GM18508 (cell line): Measurements from ENCODE around the gene TCERG1L.

Experiments
- ATAC-seq: cut with Tn5 transposase; IDR thresholded peaks from one replicate; pipeline ENCODE4 v1.9.1; 2021; ENCODE audit warnings: moderate number of reproducible peaks; ENCODE audit not compliant: insufficient read depth, unreplicated experiment

Gene TCERG1L

DNA sequence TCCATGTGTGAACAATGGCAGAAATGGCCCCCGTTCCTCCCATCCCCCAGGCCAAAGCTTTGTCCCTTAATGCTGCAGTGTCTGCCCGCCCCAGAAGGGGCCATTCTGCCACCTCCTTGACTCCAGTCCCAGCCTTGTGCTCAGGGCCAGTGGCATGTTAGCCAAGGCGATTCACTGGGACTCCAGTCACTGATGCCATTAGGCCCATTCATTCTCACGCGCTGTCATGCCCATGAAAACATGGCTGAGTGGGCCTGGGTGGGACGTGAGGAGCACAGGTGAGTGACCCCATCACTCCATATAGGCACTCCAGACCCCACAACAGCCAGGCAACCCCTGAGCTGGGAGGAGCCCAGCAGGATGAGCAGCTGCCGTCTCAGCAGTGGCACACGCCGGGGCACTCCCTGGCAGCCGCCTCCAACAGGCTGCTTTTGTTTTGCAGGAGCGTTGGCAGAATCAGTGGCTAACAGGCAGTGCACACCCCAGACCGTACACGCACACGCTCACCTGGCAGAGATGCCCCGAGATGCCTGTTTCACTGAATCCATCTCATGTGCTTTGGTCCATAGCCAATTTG lies 79.5 kb downstream of the TCERG1L start:
- no peak for ATAC-seq

DNA sequence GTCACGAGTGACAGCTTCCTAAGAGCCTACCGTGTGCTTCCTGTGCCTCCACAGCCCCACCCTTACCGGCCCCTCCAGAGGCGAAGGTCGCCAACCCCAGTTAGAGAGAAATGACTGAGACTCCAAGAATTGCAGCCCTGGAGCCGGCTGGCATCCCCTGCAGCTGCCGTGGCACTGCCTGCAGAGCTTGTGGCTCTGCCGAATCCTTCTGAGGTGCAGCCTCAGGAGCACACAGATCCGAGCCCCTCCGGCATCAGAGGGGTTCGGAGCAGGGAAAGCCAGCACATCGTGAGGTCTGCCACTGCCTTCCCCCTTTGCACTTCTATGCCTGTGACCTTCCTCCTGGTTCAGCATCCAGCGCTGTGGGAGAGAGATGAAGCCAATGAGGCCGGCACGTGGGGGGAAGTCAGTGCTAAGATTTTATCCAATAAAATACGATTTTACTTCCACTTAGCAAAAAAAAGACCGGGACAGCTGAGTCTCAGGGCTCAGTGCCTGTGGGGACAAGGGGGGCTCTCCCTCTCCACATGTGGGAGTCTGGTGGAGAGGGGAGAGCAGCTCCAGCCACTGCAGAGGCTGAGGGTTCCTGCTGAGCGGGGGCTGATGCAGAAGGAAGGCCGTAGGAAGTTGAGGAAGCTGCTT lies 80.1 kb downstream of the TCERG1L start:
- no peak for ATAC-seq

GRCh38 chr10:131230641-131231322 lies 80.7 kb downstream of the TCERG1L start:
- no peak for ATAC-seq

GRCh38 chr10:131230166-131230565 lies 81.4 kb downstream of the TCERG1L start:
- ATAC-seq = no peak

DNA sequence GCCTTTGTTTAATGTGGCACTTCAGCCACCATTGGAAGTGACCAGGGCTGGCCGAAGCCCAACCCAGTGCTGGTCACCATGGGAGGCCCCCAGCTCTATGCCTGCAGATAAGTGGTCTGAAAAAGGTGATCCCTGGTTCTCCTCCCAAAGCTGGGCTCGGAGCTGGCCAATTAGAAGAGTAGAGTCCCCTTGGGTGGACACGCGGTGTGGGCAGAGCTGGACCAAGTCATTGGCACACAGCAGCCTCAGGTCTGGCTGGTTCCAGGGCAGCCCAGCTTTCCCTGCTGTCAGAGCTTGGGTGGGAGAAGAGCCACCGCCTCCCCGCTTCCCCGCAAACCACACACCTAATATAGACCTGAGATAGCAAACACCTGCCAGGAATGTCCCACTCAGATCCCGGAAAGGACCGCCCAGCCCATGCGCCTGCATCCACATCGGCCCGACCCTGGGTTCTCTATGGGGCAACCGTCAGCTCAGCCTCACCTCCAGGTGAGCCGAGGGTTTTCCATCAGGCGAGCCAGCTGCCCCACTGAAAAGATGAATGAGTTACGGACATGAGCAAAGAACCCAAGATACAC lies 84.3 kb downstream of the TCERG1L start:
- no peak for ATAC-seq

DNA sequence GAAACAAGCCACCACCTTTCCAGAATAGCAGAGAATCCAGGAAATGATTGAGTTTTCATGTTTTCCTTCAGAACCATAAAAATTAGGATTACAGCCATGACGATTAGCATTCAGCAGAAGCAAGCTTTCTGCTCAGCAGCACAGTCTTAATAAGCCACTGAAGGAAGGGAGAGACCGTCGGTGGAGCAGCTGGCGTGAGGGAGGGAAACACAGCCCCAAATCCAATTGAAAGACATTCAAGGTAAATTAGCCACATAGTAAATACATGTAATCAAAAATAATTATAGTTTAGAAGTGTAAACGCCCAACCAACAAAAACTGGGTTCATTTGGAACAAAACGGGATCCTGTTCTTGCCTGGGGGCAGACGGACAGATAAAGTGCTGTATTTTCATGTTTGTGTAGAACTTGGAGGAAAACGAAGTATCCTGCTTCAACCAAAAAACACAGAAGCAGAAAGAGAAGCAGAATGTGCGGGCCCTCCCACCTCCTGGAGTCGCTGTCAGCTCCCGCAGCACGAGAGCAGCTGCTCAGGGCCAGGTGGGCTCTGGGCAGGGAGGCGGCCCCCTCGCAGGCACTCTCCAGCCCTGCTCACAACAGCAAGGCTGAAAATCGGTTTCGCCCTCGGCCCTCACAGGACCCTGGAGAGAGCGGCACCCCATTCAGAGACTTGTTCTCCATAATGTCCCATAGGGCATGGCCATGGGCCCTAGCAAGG lies 84.9 kb downstream of the TCERG1L start:
- no peak for ATAC-seq

- ATAC-seq = no peak
Measured at GRCh38 chr10:131224106-131224505, 87.4 kb downstream of the TCERG1L start.

DNA sequence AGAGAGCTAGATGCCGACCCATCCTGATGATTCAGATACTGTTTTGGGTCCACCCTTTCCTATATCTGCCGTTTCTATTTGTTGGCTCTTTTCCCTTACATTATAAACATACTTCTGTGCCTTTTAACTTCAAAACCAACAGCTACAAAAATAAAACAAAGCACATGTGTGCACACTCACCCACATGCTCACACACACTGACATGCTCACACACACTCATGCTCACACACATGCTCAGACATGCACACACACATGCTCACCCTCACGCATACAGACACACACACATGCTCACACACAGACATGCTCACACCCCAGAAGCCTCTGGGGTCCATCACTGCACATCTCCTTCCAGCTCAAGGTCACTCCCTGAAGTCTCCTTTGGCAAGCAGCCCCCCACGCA lies 88.1 kb downstream of the TCERG1L start:
- no peak for ATAC-seq

GRCh38 chr10:131222986-131223385 lies 88.5 kb downstream of the TCERG1L start:
- ATAC-seq = no peak

DNA sequence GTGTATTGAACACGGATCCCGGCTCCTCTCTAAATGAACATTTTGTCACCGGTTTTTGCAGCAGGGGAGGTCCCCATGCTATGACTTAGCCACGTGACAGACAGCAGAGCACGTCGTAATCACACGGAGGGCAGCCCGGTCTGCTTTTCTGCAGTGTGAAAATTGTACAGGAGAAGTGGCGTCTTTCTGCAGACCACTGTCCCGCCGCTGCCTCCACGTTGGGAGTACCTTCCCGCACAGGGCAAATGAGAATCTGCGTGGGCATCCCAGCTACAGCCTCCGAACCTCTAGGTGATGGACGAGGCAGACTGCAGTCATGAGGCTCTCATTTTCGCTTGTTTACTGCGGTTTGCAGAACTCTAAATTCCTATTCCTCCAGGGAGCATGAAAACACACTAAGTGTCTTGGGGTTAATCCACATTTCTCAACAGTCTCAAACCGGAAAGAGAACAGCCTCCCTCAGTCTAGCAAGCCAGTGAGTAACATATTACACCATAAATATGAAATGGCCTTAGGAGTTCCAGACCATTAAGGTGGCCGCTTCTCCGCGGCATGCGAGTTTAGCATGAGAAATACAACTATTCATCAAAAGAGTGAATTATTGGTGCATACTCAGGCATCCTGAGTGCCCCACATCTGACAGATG lies 89.8 kb downstream of the TCERG1L start:
- no peak for ATAC-seq

GRCh38 chr10:131220601-131221171 lies 90.8 kb downstream of the TCERG1L start:
- ATAC-seq = no peak

DNA sequence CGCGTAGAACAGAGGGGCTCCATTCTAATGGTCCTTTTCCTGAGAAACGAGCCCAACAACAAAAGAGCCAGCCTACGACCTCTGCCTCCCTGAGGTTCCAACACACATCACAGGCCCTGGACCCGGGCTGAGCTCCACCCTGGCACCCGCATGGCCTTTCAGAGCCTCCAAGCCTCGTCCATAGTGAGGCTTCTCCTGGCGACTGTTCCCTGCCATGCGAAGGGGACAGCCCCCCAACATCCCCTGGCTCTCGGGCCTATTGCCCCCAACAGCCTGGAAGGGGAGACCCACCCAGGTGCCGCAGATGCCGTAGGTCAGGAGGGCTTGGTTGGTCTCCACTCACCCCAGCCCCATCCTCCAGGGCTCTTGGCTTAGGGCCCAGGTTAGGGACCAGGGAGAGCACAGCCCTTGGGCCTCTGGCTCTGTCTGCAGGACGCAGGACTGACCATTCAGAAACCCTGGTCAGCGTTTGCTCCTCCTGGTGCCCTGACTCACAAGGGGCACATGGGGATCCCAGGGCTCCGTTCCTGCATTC lies 91.5 kb downstream of the TCERG1L start:
- ATAC-seq = no peak

GRCh38 chr10:131219584-131219886 lies 92.0 kb downstream of the TCERG1L start:
- no peak for ATAC-seq

DNA sequence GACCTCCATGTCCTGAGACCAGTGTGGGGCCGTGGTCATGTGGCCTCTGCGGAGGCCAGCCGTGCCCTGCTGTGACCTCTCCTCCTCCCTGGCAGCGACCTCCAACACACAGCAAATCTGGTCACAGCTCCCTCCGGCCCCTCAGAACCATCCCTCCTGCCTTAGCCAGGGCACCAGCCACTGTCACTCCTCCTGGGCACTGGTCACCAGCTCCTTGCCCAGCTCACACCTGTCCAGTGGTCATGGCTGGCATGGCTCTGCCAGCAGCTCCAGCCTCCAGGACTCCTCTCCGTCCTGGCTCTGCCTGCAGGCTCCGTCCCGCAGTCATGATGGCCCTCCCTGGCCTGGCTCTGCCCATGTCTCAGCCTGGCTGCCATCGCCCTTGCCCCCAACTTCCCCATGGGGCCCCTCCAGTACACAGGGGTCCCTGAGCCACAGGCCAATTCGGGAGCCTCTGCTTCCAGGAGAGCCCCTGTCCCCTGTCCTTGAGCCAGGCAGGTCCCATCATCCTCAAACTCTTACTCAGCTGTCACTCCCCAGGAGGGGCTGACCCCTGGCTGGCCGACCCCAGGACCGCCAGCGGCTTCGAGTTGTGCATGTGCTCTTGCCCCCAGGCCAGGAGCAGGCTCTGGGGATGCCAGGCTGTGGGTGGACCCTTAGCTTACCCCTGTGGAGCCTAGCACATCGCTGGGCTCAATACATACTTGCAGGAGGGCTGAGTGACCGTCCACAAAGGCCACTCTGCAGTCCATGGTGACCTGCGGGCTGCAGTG lies 92.5 kb downstream of the TCERG1L start:
- no peak for ATAC-seq

DNA sequence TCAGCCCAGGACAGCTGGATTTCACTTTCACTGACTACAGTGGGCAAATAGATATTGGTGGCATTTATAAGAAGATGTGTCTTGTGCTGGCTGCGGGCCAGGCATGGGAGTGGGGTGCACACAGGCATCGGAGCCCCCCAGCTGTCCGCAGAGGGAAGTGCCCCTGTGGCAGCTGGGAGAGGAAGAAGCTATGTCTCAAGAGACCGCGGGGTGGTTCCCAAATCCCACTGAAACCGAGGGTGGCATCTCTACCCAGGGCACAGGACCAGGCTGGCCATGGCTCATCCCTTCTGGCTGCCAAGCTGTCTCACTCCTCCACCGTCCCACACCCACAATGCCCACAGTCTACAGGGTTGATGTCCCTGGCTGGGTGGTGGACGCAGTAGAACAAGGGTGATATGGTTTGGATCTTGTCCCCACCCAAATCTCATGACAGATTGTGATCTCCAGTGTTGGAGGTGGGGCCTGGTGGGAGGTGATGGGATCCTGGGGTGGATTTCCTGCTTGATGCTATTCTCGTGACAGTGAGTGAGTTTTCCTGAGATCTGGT lies 94.8 kb downstream of the TCERG1L start:
- ATAC-seq = no peak

DNA sequence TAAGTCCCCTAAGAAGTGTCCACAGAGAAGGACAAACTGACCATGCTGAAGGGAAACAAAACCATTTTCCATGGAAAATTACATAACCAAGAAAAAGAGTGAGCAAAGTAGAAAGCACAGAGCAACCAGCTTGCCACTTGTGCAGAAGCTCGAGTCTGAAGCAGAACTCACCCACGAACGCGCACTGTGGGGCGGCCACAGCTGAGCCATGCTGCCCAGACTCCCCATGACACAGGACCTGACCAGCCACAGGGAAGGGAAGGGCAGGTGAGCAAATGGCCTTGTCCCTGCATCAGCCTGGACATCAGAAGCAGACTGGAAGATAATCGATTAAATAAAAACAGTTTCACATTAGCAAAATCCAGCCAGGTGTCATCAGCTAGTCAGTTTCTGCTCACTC lies 95.7 kb downstream of the TCERG1L start:
- ATAC-seq = no peak

DNA sequence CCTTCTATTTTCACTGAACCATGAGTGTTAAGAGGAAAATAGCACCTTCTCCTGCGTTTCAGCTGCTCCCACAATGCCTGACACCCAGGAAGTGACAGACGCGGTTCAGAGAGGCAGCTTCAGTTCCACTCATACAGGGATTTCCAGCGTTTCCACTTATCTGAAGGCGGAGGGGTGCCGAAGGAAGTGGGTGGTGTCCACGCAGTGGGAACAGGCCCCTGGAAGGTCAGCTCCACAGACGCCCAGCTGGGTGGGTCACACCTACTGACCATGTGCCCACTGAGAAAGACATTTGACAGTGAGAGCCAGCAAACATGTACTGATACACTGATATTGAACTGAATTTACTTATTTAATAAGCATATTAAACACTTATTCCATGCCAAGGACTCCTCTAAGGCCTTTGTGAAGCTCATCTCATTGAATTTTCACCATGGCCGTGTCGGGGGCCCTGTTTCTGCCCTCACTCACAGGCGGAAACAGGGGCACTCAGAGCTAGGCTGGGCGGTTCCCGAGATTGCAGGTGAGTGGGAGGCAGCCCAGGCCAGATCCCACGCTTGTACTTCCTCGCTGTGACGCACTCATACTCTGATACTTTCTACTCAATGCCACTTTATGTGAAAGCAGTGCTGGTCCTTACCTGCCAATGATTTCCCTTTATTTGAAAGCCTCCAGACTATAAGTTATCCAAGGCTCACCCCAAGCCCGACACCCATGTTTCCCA lies 96.8 kb downstream of the TCERG1L start:
- no peak for ATAC-seq

- no peak for ATAC-seq
Measured at GRCh38 chr10:131213741-131214505, 97.6 kb downstream of the TCERG1L start.
